ENCODE results near the gene SS18L1.

SS18L1 gene

GRCh38 chr20:62208061-62208794, 64.7 kb downstream of the SS18L1 start:
- H3K9me3 ChIP-seq: no peaks in the 10 kb centered on the region
- intact Hi-C loops (cut with DNase I; ENCODE audit: low total_unique reads): no loop called here
- H3K27ac ChIP-seq: no peak overlapping the region
- no peaks in the 10 kb centered on the region for H3K4me1 ChIP-seq
- DNase-seq: no peak
- no peak for TF ChIP-seq CTCF (IDR thresholded peaks at IDR 0.05)
- H3K4me3 ChIP-seq: no peak overlapping the region
- peaks cover 0 to 46% of the 10 kb centered on the region in 2 donors for H3K27me3 ChIP-seq
- peaks cover 2 to 23% (median 9%) of the 10 kb centered on the region in 3 donors for H3K36me3 ChIP-seq

- Histone ChIP-seq H3K4me3 (no peak overlapping the region), H3K36me3 (peaks cover 0 to 15% (median 4%) of the 10 kb centered on the region in 3 donors), H3K27me3 (peaks cover 0 to 50% of the 10 kb centered on the region in 2 donors), H3K27ac (no peak overlapping the region), H3K4me1 (no peaks in the 10 kb centered on the region), H3K9me3 (no peaks in the 10 kb centered on the region)
- intact Hi-C loops (cut with DNase I; ENCODE audit: low total_unique reads): no loop called here
- TF ChIP-seq CTCF (IDR thresholded peaks at IDR 0.05): no peak
- no peak for DNase-seq
These were observed 65.5 kb downstream of the SS18L1 start for GRCh38 chr20:62208795-62209755.

GRCh38 chr20:62209850-62210495, 66.4 kb downstream of the SS18L1 start:
- Histone ChIP-seq H3K27me3 (peaks cover 0 to 59% of the 10 kb centered on the region in 2 donors), H3K36me3 (peaks cover 0 to 15% (median 4%) of the 10 kb centered on the region in 3 donors), H3K27ac (no peak overlapping the region), H3K4me3 (no peak overlapping the region), H3K4me1 (no peaks in the 10 kb centered on the region), H3K9me3 (no peaks in the 10 kb centered on the region)
- no peak for TF ChIP-seq CTCF (IDR thresholded peaks at IDR 0.05)
- no peak for DNase-seq
- intact Hi-C loops (cut with DNase I; ENCODE audit: low total_unique reads): no loop called here

GRCh38 chr20:62210496-62210855, 66.9 kb downstream of the SS18L1 start:
- Histone ChIP-seq H3K27me3 (peaks cover 0 to 64% of the 10 kb centered on the region in 2 donors), H3K27ac (no peak overlapping the region), H3K4me1 (no peaks in the 10 kb centered on the region), H3K36me3 (peaks cover 0 to 10% (median 1%) of the 10 kb centered on the region in 3 donors), H3K9me3 (no peaks in the 10 kb centered on the region), H3K4me3 (no peak overlapping the region)
- DNase-seq: no peak
- intact Hi-C loops (cut with DNase I; ENCODE audit: low total_unique reads): no loop called here
- TF ChIP-seq CTCF (IDR thresholded peaks at IDR 0.05): no peak

GRCh38 chr20:62211216-62211615, 67.6 kb downstream of the SS18L1 start:
- Histone ChIP-seq H3K27ac (no peak overlapping the region), H3K36me3 (peaks cover 0 to 2% (median 0%) of the 10 kb centered on the region in 3 donors), H3K4me3 (no peak overlapping the region), H3K4me1 (no peaks in the 10 kb centered on the region), H3K27me3 (peaks cover 0 to 72% of the 10 kb centered on the region in 2 donors), H3K9me3 (no peaks in the 10 kb centered on the region)
- intact Hi-C loops (cut with DNase I; ENCODE audit: low total_unique reads): no loop called here
- DNase-seq: no peak
- TF ChIP-seq CTCF (IDR thresholded peaks at IDR 0.05): no peak
